Aorta (tissue), 4 donors: ENCODE data around the gene ANKRA2. TPM values are rescaled to one million over a fixed set of nuclear protein-coding genes. Genes with fewer than 3 reads are reported as not detected.

Source experiments
- polyA plus RNA-seq, 2 donors: library from polyadenylated mRNA; stranded (reverse); fragments of 200-250 nt; gene quantifications; one replicate each; pipeline ENCODE4 v1.2.3, GENCODE V29; 2013
- total RNA-seq, 2 donors: library from RNA; stranded (reverse); fragmentation: NEBNext Ultra II Directional; extraction: Animal tissue kit (Norgen Biotek cat#: 25700); gene quantifications; one replicate each; pipeline ENCODE4 v1.2.1, GENCODE V29; 2021
- donor health status: healthy with polysubstance abuse.
- donor health status: Bipolar disorder and iron deficiency.
- donor health status: DM: no; HTN: no; CAD: no.
- donor health status: DM: yes; HTN: yes; CAD: no.

Gene ANKRA2
- total and polyA plus RNA-seq, 4 donors, result 19.5 to 29.9 (median 24.1) TPM

Other genes with a start within 250 kb of the ANKRA2 start
- 10 to 100 TPM in 1 of 2 donors, 1 to 10 TPM in 1; 9.9 to 15.2 TPM for gene FOXD1, start 116.9 kb downstream of the ANKRA2 start, total RNA-seq
- gene FOXD1, start 116.9 kb downstream of the ANKRA2 start, polyA plus RNA-seq, result 1 to 10 TPM in 1 of 2 donors, under 1 TPM in 1; 0.25 to 6.7 TPM
- gene BTF3, start 67.2 kb downstream of the ANKRA2 start, total RNA-seq, result 100 to 1,000 TPM; 393 to 484 TPM
- 1,000 to 10,000 TPM in 1 of 2 donors, 100 to 1,000 TPM in 1; 653 to 1,015 TPM for gene BTF3, start 67.2 kb downstream of the ANKRA2 start, polyA plus RNA-seq
- gene UTP15, start 104 bp upstream of the ANKRA2 start, total RNA-seq, result 10 to 100 TPM; 12.4 to 17.0 TPM
- gene UTP15, start 104 bp upstream of the ANKRA2 start, polyA plus RNA-seq, result 1 to 10 TPM; 5.0 to 8.5 TPM
- 10 to 100 TPM; 18.0 to 27.8 TPM for gene ARHGEF28, start 60.6 kb upstream of the ANKRA2 start, total RNA-seq
- 1 to 10 TPM; 4.8 to 7.5 TPM for gene ARHGEF28, start 60.6 kb upstream of the ANKRA2 start, polyA plus RNA-seq